ENCODE data around the gene AUTS2. TPM values are rescaled to one million over a fixed set of nuclear protein-coding genes. Genes with fewer than 3 reads are reported as not detected.

Gene AUTS2
- total RNA-seq, 1 experiment from 2014 or later = 50.0 TPM

GRCh38 chr7:69778138-69778537, 179.9 kb downstream of the AUTS2 start:
- CTCF ChIA-PET = no interaction called here

GRCh38 chr7:69780379-69780778, 182.1 kb downstream of the AUTS2 start:
- Mint-ChIP-seq H3K9me3 (no peaks in the 10 kb centered on the region), H3K4me3 (no peak overlapping the region), H3K27ac (no peak overlapping the region), H3K4me1 (peaks cover 22% of the 10 kb centered on the region), H3K27me3 (ENCODE audit: low read depth) (peaks cover 10% of the 10 kb centered on the region), H3K36me3 (no peaks in the 10 kb centered on the region)
- peak; percentile 36 for DNase-seq (ENCODE audit: low spot score)
- ChIA-PET CTCF (no interaction called here), POLR2A (no interaction called here)
- ATAC-seq = peak; percentile 98
- TF ChIP-seq JAZF1 (CRISPR knock-in tag; IDR thresholded peaks at IDR 0.05) (no peak), ZNF416 (CRISPR knock-in tag; IDR thresholded peaks at IDR 0.05) (no peak), SMAD3 (CRISPR knock-in tag; IDR thresholded peaks at IDR 0.05; ENCODE audit: borderline replicate concordance) (no peak), USF1 (CRISPR knock-in tag; IDR thresholded peaks at IDR 0.05) (no peak), TCF7 (CRISPR knock-in tag; IDR thresholded peaks at IDR 0.05; ENCODE audit: low read depth) (no peak), E2F1 (CRISPR knock-in tag; IDR thresholded peaks at IDR 0.05) (no peak), NR1H2 (CRISPR knock-in tag; IDR thresholded peaks at IDR 0.05) (no peak), HMGA2 (CRISPR knock-in tag; IDR thresholded peaks at IDR 0.05) (no peak), TP53 (CRISPR knock-in tag; IDR thresholded peaks at IDR 0.05) (no peak), TEAD1 (CRISPR knock-in tag; IDR thresholded peaks at IDR 0.05) (no peak), TEAD4 (CRISPR knock-in tag; IDR thresholded peaks at IDR 0.05) (no peak), ZNF512 (CRISPR knock-in tag; IDR thresholded peaks at IDR 0.05; ENCODE audit: borderline replicate concordance) (no peak), ZNF671 (CRISPR knock-in tag; IDR thresholded peaks at IDR 0.05) (no peak), ZSCAN18 (CRISPR knock-in tag; IDR thresholded peaks at IDR 0.05) (no peak), NFE2L1 (CRISPR knock-in tag; IDR thresholded peaks at IDR 0.05) (no peak), SOX15 (CRISPR knock-in tag; IDR thresholded peaks at IDR 0.05) (no peak), ATF1 (CRISPR knock-in tag; IDR thresholded peaks at IDR 0.05) (no peak)

More at GRCh38 chr7:69778138-69778537, 179.9 kb downstream of the AUTS2 start:
- Mint-ChIP-seq H3K27ac (no peak overlapping the region), H3K4me1 (peaks cover 27% of the 10 kb centered on the region), H3K27me3 (ENCODE audit: low read depth) (peaks cover 10% of the 10 kb centered on the region), H3K36me3 (no peaks in the 10 kb centered on the region), H3K9me3 (no peaks in the 10 kb centered on the region), H3K4me3 (no peak overlapping the region)
- POLR2A ChIA-PET = no interaction called here
- DNase-seq (ENCODE audit: low spot score) = no peak
- TF ChIP-seq NFATC4 (CRISPR knock-in tag; IDR thresholded peaks at IDR 0.05) = no peak
- no peak for TF ChIP-seq ZBTB21 (CRISPR knock-in tag; IDR thresholded peaks at IDR 0.05; ENCODE audit: borderline replicate concordance)
- TF ChIP-seq ZSCAN18 (CRISPR knock-in tag; IDR thresholded peaks at IDR 0.05) = no peak
- TF ChIP-seq TP53 (CRISPR knock-in tag; IDR thresholded peaks at IDR 0.05) = no peak
- no peak for TF ChIP-seq CTCF (IDR thresholded peaks at IDR 0.05)
- no peak for ATAC-seq
